ENCODE results near the gene SGPL1. TPM values are rescaled to one million over a fixed set of nuclear protein-coding genes. Genes with fewer than 3 reads are reported as not detected.

The SGPL1 gene
- total RNA-seq, 6 experiments from 2014 or later = 33.2 to 50.1 (median 38.0) TPM

- H3K27ac ChIP-seq = no peak overlapping the region
- TF ChIP-seq, protein P1, sequence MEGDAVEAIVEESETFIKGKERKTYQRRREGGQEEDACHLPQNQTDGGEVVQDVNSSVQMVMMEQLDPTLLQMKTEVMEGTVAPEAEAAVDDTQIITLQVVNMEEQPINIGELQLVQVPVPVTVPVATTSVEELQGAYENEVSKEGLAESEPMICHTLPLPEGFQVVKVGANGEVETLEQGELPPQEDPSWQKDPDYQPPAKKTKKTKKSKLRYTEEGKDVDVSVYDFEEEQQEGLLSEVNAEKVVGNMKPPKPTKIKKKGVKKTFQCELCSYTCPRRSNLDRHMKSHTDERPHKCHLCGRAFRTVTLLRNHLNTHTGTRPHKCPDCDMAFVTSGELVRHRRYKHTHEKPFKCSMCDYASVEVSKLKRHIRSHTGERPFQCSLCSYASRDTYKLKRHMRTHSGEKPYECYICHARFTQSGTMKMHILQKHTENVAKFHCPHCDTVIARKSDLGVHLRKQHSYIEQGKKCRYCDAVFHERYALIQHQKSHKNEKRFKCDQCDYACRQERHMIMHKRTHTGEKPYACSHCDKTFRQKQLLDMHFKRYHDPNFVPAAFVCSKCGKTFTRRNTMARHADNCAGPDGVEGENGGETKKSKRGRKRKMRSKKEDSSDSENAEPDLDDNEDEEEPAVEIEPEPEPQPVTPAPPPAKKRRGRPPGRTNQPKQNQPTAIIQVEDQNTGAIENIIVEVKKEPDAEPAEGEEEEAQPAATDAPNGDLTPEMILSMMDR (IDR thresholded peaks at IDR 0.05) = no peak
- no peak for TF ChIP-seq POLR2A (IDR thresholded peaks at IDR 0.05)
- H3K27me3 ChIP-seq = no peaks in the 10 kb centered on the region
- intact Hi-C loops (cut with DNase I) = no loop called here
- ATAC-seq (no peak), DNase-seq (no peak)
- no peak overlapping the region for H3K4me3 ChIP-seq
- 86% methylated on average over 4 of the region's 8 CpGs for WGBS (ENCODE audit: insufficient coverage, low coverage, low lambda C conversion rate, missing lambda C conversion rate)
- no peaks in the 10 kb centered on the region for H3K4me1 ChIP-seq
- no peaks in the 10 kb centered on the region for H3K9me3 ChIP-seq
- H3K36me3 ChIP-seq = no peaks in the 10 kb centered on the region
Observed at GRCh38 chr10:70771311-70772194, 44.2 kb upstream of the SGPL1 start.

GRCh38 chr10:70772627-70773026 lies 43.1 kb upstream of the SGPL1 start:
- no peak for TF ChIP-seq POLR2A (IDR thresholded peaks at IDR 0.05)
- TF ChIP-seq, protein P1 (IDR thresholded peaks at IDR 0.05) = no peak
- no peaks in the 10 kb centered on the region for H3K27me3 ChIP-seq
- WGBS (ENCODE audit: insufficient coverage, low coverage, low lambda C conversion rate, missing lambda C conversion rate) = 87% methylated on average over 3 of the region's 4 CpGs
- no peaks in the 10 kb centered on the region for H3K36me3 ChIP-seq
- H3K27ac ChIP-seq = no peak overlapping the region
- ATAC-seq = no peak
- no peaks in the 10 kb centered on the region for H3K4me1 ChIP-seq
- H3K9me3 ChIP-seq = no peaks in the 10 kb centered on the region
- intact Hi-C loops (cut with DNase I) = no loop called here
- no peak for DNase-seq
- H3K4me3 ChIP-seq = no peak overlapping the region

- ATAC-seq (no peak), DNase-seq (no peak)
- Histone ChIP-seq H3K27me3 (no peaks in the 10 kb centered on the region), H3K4me3 (no peak overlapping the region), H3K9me3 (no peaks in the 10 kb centered on the region), H3K27ac (no peak overlapping the region), H3K4me1 (no peaks in the 10 kb centered on the region), H3K36me3 (no peaks in the 10 kb centered on the region)
- WGBS (ENCODE audit: insufficient coverage, low coverage, low lambda C conversion rate, missing lambda C conversion rate) = 100% methylated on average over 2 of the region's 9 CpGs
- no peak for TF ChIP-seq POLR2A (IDR thresholded peaks at IDR 0.05)
- TF ChIP-seq, protein P1 (IDR thresholded peaks at IDR 0.05) = no peak
- intact Hi-C loops (cut with DNase I) = no loop called here
Observed at GRCh38 chr10:70773461-70773860, 42.3 kb upstream of the SGPL1 start.

DNA sequence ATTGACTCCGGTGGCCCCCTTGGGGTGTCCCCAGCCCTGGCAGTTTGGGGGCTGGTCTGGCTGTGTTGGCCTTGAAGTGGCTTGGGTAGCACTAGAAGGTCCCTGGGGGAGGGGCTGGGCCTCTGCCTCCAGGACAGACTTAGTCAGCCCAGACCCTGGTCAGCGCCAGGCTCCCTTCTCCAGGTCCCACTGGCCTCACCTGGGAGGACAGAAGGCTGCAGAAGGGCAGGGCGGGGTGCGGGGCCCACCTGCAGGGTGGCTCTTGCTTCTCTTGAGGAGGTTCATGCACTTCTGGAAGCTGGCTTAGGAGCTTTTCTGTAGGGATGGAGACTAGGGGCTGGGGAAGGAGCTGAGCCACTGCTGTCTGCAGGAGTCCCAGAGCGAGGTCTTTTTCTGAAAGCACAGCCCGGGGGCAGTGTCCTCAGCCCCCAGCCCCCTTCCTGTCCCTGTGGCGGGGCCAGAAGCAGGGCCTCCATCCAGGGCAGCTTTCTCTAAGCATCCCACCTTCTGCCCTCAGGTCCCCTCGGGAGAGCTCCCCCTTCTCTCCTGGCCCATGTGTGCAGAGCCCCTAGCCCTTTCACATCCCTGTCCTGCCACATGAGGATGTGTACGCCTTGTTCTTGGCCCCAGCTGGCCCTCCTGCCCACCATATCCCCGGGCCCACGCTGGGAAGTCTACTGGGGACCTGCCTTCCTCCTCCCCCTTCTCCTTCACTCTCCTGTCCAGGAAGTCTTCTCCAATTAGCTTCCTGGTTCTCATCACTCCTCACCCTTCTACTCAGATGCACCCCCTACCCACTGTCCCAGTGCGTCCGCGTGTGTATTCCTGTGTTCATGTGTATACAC lies 41.6 kb upstream of the SGPL1 start:
- intact Hi-C loops (cut with DNase I) = no loop called here
- TF ChIP-seq, protein P1 (IDR thresholded peaks at IDR 0.05) = no peak
- no peak for TF ChIP-seq POLR2A (IDR thresholded peaks at IDR 0.05)
- Histone ChIP-seq H3K4me3 (no peak overlapping the region), H3K36me3 (no peaks in the 10 kb centered on the region), H3K27me3 (no peaks in the 10 kb centered on the region), H3K4me1 (no peaks in the 10 kb centered on the region), H3K27ac (no peak overlapping the region), H3K9me3 (no peaks in the 10 kb centered on the region)
- 76% methylated on average over 4 of the region's 14 CpGs for WGBS (ENCODE audit: insufficient coverage, low coverage, low lambda C conversion rate, missing lambda C conversion rate)
- no peak for DNase-seq
- no peak for ATAC-seq
